ENCODE data around the gene ARHGEF10L.

ARHGEF10L gene

GRCh38 chr1:17665950-17666720 is 126.6 kb downstream of the ARHGEF10L start:
- DNase-seq (ENCODE audit: low spot score in 2 of 2): no peak
- no peak overlapping the region for H3K4me3 Mint-ChIP-seq
- H3K36me3 Mint-ChIP-seq: no peaks in the 10 kb centered on the region
- ATAC-seq (ENCODE audit: low read depth): no peak
- H3K9me3 Mint-ChIP-seq: no peaks in the 10 kb centered on the region
- no peaks in the 10 kb centered on the region for H3K4me1 Mint-ChIP-seq
- H3K27me3 Mint-ChIP-seq: peaks cover 3% of the 10 kb centered on the region
- no peak overlapping the region for H3K27ac Mint-ChIP-seq

DNA sequence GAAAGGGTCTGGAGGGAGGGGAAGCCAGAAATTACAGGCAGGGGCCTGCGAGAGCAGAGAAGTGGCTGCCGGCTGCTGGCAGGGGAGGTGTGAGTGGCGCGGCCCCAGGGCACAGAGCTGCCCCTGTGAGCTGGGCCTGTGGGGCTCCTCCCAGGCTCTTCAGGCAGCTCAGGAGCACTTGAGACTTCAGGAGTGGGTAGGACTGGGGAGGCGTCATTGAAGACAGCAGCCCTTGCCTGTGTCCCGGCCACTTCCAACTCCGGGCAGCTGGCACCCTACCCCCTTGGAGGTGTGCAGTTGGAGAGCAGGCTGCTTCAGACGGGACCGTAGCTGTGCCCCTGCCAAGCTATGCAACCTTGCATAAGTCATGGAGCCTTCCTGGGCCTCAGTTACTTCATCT is 128.1 kb downstream of the ARHGEF10L start:
- peaks cover 6% of the 10 kb centered on the region for H3K4me1 Mint-ChIP-seq
- no peak overlapping the region for H3K4me3 Mint-ChIP-seq
- H3K27ac Mint-ChIP-seq: no peak overlapping the region
- ATAC-seq (ENCODE audit: low read depth) (no peak), DNase-seq (ENCODE audit: low spot score in 2 of 2) (no peak)
- no peaks in the 10 kb centered on the region for H3K9me3 Mint-ChIP-seq
- H3K36me3 Mint-ChIP-seq: no peaks in the 10 kb centered on the region
- peaks cover 3% of the 10 kb centered on the region for H3K27me3 Mint-ChIP-seq

GRCh38 chr1:17668195-17668594 is 128.7 kb downstream of the ARHGEF10L start:
- no peaks in the 10 kb centered on the region for H3K9me3 Mint-ChIP-seq
- H3K27ac Mint-ChIP-seq: no peak overlapping the region
- H3K4me1 Mint-ChIP-seq: peaks cover 6% of the 10 kb centered on the region
- no peak for DNase-seq (ENCODE audit: low spot score in 2 of 2)
- peaks cover 4% of the 10 kb centered on the region for H3K27me3 Mint-ChIP-seq
- H3K4me3 Mint-ChIP-seq: no peak overlapping the region
- no peaks in the 10 kb centered on the region for H3K36me3 Mint-ChIP-seq
- ATAC-seq (ENCODE audit: low read depth): no peak

- Mint-ChIP-seq H3K4me1 (peaks cover 6% of the 10 kb centered on the region), H3K27ac (no peak overlapping the region), H3K36me3 (no peaks in the 10 kb centered on the region), H3K9me3 (no peaks in the 10 kb centered on the region), H3K27me3 (peaks cover 4% of the 10 kb centered on the region), H3K4me3 (no peak overlapping the region)
- ATAC-seq (ENCODE audit: low read depth): no peak
- DNase-seq (ENCODE audit: low spot score in 2 of 2): no peak
These were observed 129.2 kb downstream of the ARHGEF10L start for GRCh38 chr1:17668624-17669175.

DNA sequence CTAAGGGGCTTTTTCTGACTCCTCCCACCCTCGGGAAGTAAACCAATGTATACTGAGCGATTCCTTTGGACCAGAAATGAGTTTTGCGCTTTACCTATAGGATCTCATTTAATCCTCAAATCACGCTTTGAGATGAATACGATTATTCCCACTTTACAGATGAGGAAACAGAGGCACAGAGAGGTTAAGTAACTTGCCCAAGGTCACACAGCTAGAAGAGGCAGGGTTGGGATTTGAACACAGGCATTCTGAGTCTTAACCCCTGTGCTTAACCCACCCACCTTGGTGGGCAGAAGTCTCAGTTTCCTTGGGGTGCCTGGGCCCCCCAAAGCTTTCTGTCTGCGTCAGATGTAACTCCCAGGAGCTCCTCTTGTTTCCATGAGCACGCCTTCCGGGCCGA is 129.8 kb downstream of the ARHGEF10L start:
- Mint-ChIP-seq H3K27ac (no peak overlapping the region), H3K4me1 (peaks cover 6% of the 10 kb centered on the region), H3K27me3 (peaks cover 1% of the 10 kb centered on the region), H3K36me3 (no peaks in the 10 kb centered on the region), H3K9me3 (no peaks in the 10 kb centered on the region), H3K4me3 (no peak overlapping the region)
- DNase-seq (ENCODE audit: low spot score in 2 of 2) (no peak), ATAC-seq (ENCODE audit: low read depth) (no peak)

GRCh38 chr1:17669866-17670451 is 130.5 kb downstream of the ARHGEF10L start:
- DNase-seq (ENCODE audit: low spot score in 2 of 2) (no peak), ATAC-seq (ENCODE audit: low read depth) (no peak)
- no peaks in the 10 kb centered on the region for H3K9me3 Mint-ChIP-seq
- H3K4me1 Mint-ChIP-seq: peaks cover 6% of the 10 kb centered on the region
- peaks cover 1% of the 10 kb centered on the region for H3K27me3 Mint-ChIP-seq
- H3K4me3 Mint-ChIP-seq: no peak overlapping the region
- no peaks in the 10 kb centered on the region for H3K36me3 Mint-ChIP-seq
- H3K27ac Mint-ChIP-seq: peak overlapping the region; percentile 19

DNA sequence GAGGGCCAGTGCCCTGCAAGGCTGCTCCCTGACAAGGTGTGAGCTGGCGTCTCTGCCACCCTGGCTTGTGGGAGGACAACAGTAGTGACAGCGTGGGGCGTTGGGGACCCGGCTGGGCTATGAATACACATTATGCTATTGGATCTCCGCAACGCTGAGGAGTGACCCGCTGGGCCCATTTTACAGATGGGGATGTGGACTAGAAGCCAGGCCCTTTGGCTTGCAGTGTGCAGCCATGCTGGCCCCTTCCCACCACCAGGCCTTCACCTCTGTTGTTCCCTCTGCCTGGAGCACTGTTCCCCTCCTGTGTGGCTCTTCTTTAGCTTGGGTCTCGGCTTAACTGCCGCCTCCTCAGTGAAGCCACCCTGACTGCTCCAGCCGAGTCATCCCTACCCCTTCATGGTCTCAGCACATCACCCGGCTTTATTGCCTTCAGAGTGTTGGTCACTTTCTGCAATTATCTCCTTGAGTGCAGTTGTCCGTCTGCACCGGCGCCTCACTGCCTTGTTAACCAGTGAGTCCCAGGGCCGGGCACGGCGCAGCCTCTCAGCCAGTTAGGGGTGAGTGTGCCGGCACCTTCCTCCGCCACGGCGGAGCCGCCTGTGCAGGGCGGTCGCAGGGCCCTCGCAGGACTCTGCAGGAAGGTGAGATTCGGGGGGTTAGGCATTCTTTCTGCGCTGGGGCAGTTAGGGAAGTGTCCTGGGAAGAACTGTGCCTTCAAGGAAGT is 131.3 kb downstream of the ARHGEF10L start:
- DNase-seq (ENCODE audit: low spot score in 2 of 2) (no peak), ATAC-seq (ENCODE audit: low read depth) (no peak)
- H3K4me1 Mint-ChIP-seq: peaks cover 12% of the 10 kb centered on the region
- H3K9me3 Mint-ChIP-seq: peaks cover 3% of the 10 kb centered on the region
- H3K27me3 Mint-ChIP-seq: peaks cover 4% of the 10 kb centered on the region
- H3K4me3 Mint-ChIP-seq: no peak overlapping the region
- no peaks in the 10 kb centered on the region for H3K36me3 Mint-ChIP-seq
- H3K27ac Mint-ChIP-seq: no peak overlapping the region

DNA sequence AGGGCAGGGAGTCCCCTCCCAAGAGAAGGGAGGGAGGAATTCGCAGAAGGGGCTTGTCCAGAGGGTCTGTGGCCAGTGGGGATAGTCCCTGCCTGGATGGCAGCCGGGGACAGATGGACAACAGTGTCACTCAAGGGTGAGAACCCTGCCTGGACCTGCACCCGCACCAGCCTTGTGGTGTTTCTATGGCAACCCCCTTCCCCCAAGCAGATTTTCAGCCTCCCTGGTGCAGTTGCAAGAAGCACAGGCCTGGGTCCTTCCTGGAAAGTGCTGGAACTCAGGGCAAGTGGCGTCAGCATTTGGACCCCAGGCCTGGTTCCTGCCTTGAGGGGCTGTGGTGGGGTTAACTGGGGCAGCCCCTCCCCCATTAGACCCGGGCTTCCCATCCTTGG is 131.8 kb downstream of the ARHGEF10L start:
- Mint-ChIP-seq H3K36me3 (no peaks in the 10 kb centered on the region), H3K9me3 (peaks cover 3% of the 10 kb centered on the region), H3K27me3 (peaks cover 4% of the 10 kb centered on the region), H3K27ac (peak overlapping the region; percentile 33), H3K4me3 (no peak overlapping the region), H3K4me1 (peaks cover 12% of the 10 kb centered on the region)
- ATAC-seq (ENCODE audit: low read depth) (no peak), DNase-seq (ENCODE audit: low spot score in 2 of 2) (no peak)

DNA sequence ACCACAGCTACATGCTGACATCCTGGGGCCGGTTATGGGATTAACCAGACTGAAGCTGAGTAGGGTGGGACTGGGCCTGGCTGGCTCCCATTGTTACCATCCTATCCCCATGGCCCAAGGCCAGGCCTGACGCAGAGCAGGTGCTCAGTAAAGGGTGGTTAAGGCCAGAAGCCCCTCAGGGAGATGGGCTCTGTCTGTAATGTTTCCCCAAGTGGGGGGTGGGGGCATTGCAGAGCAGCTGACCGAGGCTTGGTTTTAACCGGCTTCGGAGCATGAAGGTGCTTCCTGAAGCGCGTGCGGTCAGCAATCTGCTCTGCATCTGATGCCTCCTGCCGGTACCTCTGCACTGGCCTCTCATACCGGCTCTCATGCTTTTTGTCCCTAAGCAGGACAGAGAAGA is 132.2 kb downstream of the ARHGEF10L start:
- Mint-ChIP-seq H3K36me3 (no peaks in the 10 kb centered on the region), H3K4me1 (peaks cover 12% of the 10 kb centered on the region), H3K27ac (peak overlapping the region; percentile 33), H3K27me3 (peaks cover 4% of the 10 kb centered on the region), H3K9me3 (peaks cover 3% of the 10 kb centered on the region), H3K4me3 (peak overlapping the region; percentile 63)
- peak; percentile 85 for ATAC-seq (ENCODE audit: low read depth)
- no peak for DNase-seq (ENCODE audit: low spot score in 2 of 2)

DNA sequence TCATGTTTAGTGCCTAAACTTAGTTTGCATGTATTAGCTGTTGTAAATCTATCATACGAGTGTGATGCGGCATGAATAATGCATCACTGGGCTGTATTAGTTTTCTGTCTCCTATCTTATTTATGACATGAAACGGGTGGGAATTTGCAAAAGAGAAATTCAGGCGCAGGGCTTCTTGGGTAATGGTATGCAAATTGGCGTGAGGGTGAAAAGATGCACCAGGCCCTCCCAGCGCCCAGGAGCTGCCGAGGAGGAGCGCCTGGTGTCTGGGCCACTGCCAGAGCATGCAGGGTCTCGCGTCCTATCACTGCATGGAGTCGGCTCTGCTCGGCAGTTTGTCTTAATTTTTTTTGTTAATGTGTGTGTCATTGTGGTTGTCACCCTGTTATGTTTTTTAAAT is 132.7 kb downstream of the ARHGEF10L start:
- H3K9me3 Mint-ChIP-seq: peaks cover 3% of the 10 kb centered on the region
- H3K27ac Mint-ChIP-seq: peak overlapping the region; percentile 33
- peak; percentile 53 for ATAC-seq (ENCODE audit: low read depth)
- H3K27me3 Mint-ChIP-seq: peaks cover 4% of the 10 kb centered on the region
- H3K4me1 Mint-ChIP-seq: peaks cover 12% of the 10 kb centered on the region
- H3K36me3 Mint-ChIP-seq: no peaks in the 10 kb centered on the region
- H3K4me3 Mint-ChIP-seq: peak overlapping the region; percentile 63
- no peak for DNase-seq (ENCODE audit: low spot score in 2 of 2)

- Mint-ChIP-seq H3K4me1 (peaks cover 12% of the 10 kb centered on the region), H3K9me3 (peaks cover 3% of the 10 kb centered on the region), H3K27me3 (peaks cover 4% of the 10 kb centered on the region), H3K27ac (no peak overlapping the region), H3K36me3 (no peaks in the 10 kb centered on the region), H3K4me3 (no peak overlapping the region)
- ATAC-seq (ENCODE audit: low read depth) (no peak), DNase-seq (ENCODE audit: low spot score in 2 of 2) (no peak)
These were observed 134.0 kb downstream of the ARHGEF10L start for GRCh38 chr1:17673329-17674072.

DNA sequence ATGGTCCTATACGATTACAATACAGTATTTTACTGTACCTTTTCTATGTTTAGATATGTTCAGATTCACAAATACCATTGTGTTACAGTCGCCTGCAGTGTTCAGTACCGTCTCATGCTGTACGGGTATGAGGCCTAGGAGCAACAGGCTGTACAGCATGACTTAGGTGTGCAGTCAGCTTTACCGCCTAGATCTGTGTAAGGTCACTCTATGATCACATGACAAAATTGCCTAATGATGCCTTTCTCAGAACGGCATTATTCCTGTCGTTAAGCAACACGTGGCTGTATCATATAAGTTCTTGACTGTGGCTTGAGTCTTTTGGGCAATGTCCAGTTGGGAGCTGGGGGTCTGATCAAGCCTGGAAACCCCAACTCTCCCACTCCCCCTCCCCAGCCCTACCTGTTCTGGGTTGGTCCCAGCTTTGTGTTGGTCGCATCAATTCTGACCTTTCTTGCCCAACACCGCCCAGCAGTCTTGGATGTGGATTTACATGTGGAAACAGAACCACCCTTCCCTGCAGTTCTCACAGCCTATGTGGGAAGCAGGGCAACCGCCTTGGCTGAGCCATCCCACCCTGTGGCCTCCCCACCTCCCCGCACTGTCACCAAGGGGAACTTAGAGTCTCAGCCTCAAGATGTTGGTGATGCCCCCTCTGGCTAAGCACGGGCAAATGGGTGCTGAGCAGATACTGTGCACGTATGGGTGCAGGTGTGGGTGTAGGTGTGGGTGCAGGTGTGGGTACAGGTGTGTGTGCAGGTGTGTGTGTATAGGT is 135.4 kb downstream of the ARHGEF10L start:
- DNase-seq (ENCODE audit: low spot score in 2 of 2) (no peak), ATAC-seq (ENCODE audit: low read depth) (no peak)
- Mint-ChIP-seq H3K9me3 (peaks cover 3% of the 10 kb centered on the region), H3K4me3 (no peak overlapping the region), H3K27me3 (peaks cover 7% of the 10 kb centered on the region), H3K27ac (no peak overlapping the region), H3K36me3 (no peaks in the 10 kb centered on the region), H3K4me1 (peaks cover 12% of the 10 kb centered on the region)

GRCh38 chr1:17675744-17676143 is 136.2 kb downstream of the ARHGEF10L start:
- no peak for DNase-seq (ENCODE audit: low spot score in 2 of 2)
- H3K9me3 Mint-ChIP-seq: peaks cover 3% of the 10 kb centered on the region
- peaks cover 12% of the 10 kb centered on the region for H3K4me1 Mint-ChIP-seq
- H3K27me3 Mint-ChIP-seq: peaks cover 7% of the 10 kb centered on the region
- H3K36me3 Mint-ChIP-seq: no peaks in the 10 kb centered on the region
- no peak overlapping the region for H3K4me3 Mint-ChIP-seq
- ATAC-seq (ENCODE audit: low read depth): no peak
- no peak overlapping the region for H3K27ac Mint-ChIP-seq

All from memory B cell (primary cell).